K562 (cell line): ENCODE measurements around the gene PRTN3. TPM values are rescaled to one million over a fixed set of nuclear protein-coding genes. Genes with fewer than 3 reads are reported as not detected.

ENCODE experiments used
- ATAC-seq: fragments of 200-7000 bp; cut with Tn5 transposase; 3 replicates; pipeline ENCODE4 v1.9.1; 2020; ENCODE audit warnings: moderate library complexity
- BruUV-seq: library from RNA; stranded (reverse); fragments of 400-500 nt; replicated peaks from 2 replicates; lab custom pipeline; 2021; lab: Mats Ljungman, UMichigan
- CTCF ChIA-PET: fragments of 300-600 bp; formaldehyde crosslinking; extraction: SDS; loops from one replicate; lab custom pipeline; 2021; ENCODE audit warnings: low intra/inter-chr PET ratio; lab: Yijun Ruan, JAX
- POLR2A ChIA-PET: fragments of 300-600, 350-650 bp; sonication (Branson Sonifier 250); formaldehyde crosslinking; extraction: SDS; loops from one replicate; lab custom pipeline; 2021; ENCODE audit warnings: antibody characterized with exemption, inconsistent platforms; lab: Yijun Ruan, JAX
- DNase-seq, 4 experiments: peaks; one replicate each; pipeline versions ENCODE4 v3.0.0 to v3.0.0-alpha.2; 2011 to 2018; ENCODE audit warnings: low spot score in 3 of 4, mixed read lengths in 3 of 4; ENCODE audit errors: extremely low read depth in 1 of 4
- FAIRE-seq: peaks from 2 replicates; lab custom pipeline; 2011; peaks lifted over from hg19 to GRCh38; lab: Jason Lieb, UNC
- H2AFZ ChIP-seq: 2 replicates; pipeline ENCODE4 v1.6.0; 2011; ENCODE audit warnings: low read depth, low read length, control low read depth, inconsistent platforms
- H3K27ac ChIP-seq: fragments of 200-600 bp; 3 replicates; pipeline ENCODE4 v1.8.0; 2011; ENCODE audit warnings: low read depth, mild to moderate bottlenecking, control low read depth, inconsistent platforms, low read length, moderate library complexity, mixed read lengths; ENCODE audit errors: extremely low read depth
- H3K27me3 ChIP-seq, 2 experiments: fragments of 300-600 bp in 1 of 2; 2 replicates in 1 of 2; 3 replicates in 1 of 2; pipeline versions ENCODE4 v1.6.0 to v1.8.0; 2011; ENCODE audit warnings: inconsistent platforms in 2 of 2, low read length in 2 of 2, mild to moderate bottlenecking in 1 of 2, mixed read lengths in 1 of 2, moderate library complexity in 1 of 2; ENCODE audit not compliant: control insufficient read depth in 2 of 2, insufficient read depth in 2 of 2
- H3K36me3 ChIP-seq: fragments of 300-600 bp; 3 replicates; pipeline ENCODE4 v1.8.0; 2011; ENCODE audit warnings: mild to moderate bottlenecking, low read length, inconsistent platforms; ENCODE audit not compliant: control insufficient read depth, insufficient read depth
- H3K4me1 ChIP-seq, 2 experiments: fragments of 200-600 bp in 1 of 2; replicated peaks in 1 of 2; 2 replicates in 1 of 2; 3 replicates in 1 of 2; pipeline versions ENCODE4 v1.5.1 to v1.8.0; 2011; ENCODE audit warnings: inconsistent platforms in 2 of 2, low read length in 2 of 2, mild to moderate bottlenecking in 1 of 2, mixed read lengths in 1 of 2, moderate library complexity in 1 of 2; ENCODE audit not compliant: control insufficient read depth in 2 of 2, insufficient read depth in 2 of 2
- H3K4me2 ChIP-seq: 2 replicates; pipeline ENCODE4 v1.6.1; 2011; ENCODE audit warnings: low read length, control low read depth, inconsistent platforms, mixed read lengths; ENCODE audit not compliant: insufficient read depth
- H3K4me3 ChIP-seq: fragments of 200-600 bp; sonication (generic), shearing (Covaris generic); 2 replicates; pipeline ENCODE4 v1.5.1; 2016; ENCODE audit warnings: control low read depth, inconsistent platforms
- H3K79me2 ChIP-seq: fragments of 200-600 bp; 3 replicates; pipeline ENCODE4 v1.8.0; 2011; ENCODE audit warnings: low read length, inconsistent platforms; ENCODE audit not compliant: control insufficient read depth, insufficient read depth
- H3K9ac ChIP-seq, 2 experiments: 2 replicates each; pipeline versions ENCODE4 v1.6.0 to v1.6.1; 2011; ENCODE audit warnings: low read depth in 2 of 2, low read length in 2 of 2, control low read depth in 1 of 2, inconsistent platforms in 1 of 2, mild to moderate bottlenecking in 1 of 2, mixed read lengths in 1 of 2; ENCODE audit not compliant: insufficient read depth in 1 of 2
- H3K9me1 ChIP-seq: one replicate; pipeline ENCODE4 v1.6.0; 2011; ENCODE audit warnings: inconsistent platforms, mild to moderate bottlenecking, low read length, moderate library complexity; ENCODE audit not compliant: control insufficient read depth, insufficient read depth
- H3K9me3 ChIP-seq: replicated peaks from 2 replicates; pipeline ENCODE4 v1.5.1; 2011; ENCODE audit warnings: low read depth, low read length, inconsistent platforms; ENCODE audit not compliant: control insufficient read depth, insufficient read depth
- H4K20me1 ChIP-seq: replicated peaks from 2 replicates; pipeline ENCODE4 v1.6.1; 2011; ENCODE audit warnings: low read length, inconsistent platforms, mixed read lengths; ENCODE audit not compliant: control insufficient read depth, insufficient read depth
- ARNT ChIP-seq, 2 experiments: fragments of 450-650 bp; IDR thresholded peaks; 2 replicates each; pipeline ENCODE4 v1.6.1; 2016; ENCODE audit warnings: mild to moderate bottlenecking in 1 of 2
- POLR2AphosphoS2 ChIP-seq: IDR thresholded peaks from 2 replicates; pipeline ENCODE4 v1.6.1; 2012; ENCODE audit warnings: low read length, improper control_type of control experiment
- POLR3A ChIP-seq: IDR thresholded peaks from 2 replicates; pipeline ENCODE4 v1.6.1; 2011; ENCODE audit warnings: borderline replicate concordance, mild to moderate bottlenecking, moderate library complexity; ENCODE audit not compliant: insufficient read length, insufficient read depth; ENCODE audit errors: extremely low read depth
- PPARD ChIP-seq: fragments of 250-450 bp; sonication (Bioruptor Pico); IDR thresholded peaks from 2 replicates; pipeline ENCODE4 v1.8.0; 2022; ENCODE audit warnings: inconsistent platforms, mild to moderate bottlenecking, moderate library complexity
- RBM39 ChIP-seq: fragments of 200-400 bp; formaldehyde crosslinking; optimal IDR thresholded peaks from 2 replicates; pipeline ENCODE3; 2018; ENCODE audit warnings: low read depth, low read length
- SIN3B ChIP-seq: fragments of 450-650 bp; IDR thresholded peaks from 2 replicates; pipeline ENCODE4 v1.6.1; 2017; ENCODE audit warnings: low read depth, mild to moderate bottlenecking, moderate library complexity
- SMARCA5 ChIP-seq: fragments of 450-650 bp; IDR thresholded peaks from 2 replicates; pipeline ENCODE4 v1.6.1; 2016
- TEAD1 ChIP-seq, 2 experiments: fragments of 450-650 bp in 1 of 2; sonication (generic) in 1 of 2; formaldehyde crosslinking; IDR thresholded peaks; 2 replicates each; pipeline versions ENCODE4 v1.4.0 to v1.8.0; 2020 to 2022; ENCODE audit warnings: mild to moderate bottlenecking in 2 of 2, missing genetic modification reagents in 1 of 2
- ZBTB7A ChIP-seq: IDR thresholded peaks from 2 replicates; pipeline ENCODE4 v1.6.1; 2011; ENCODE audit warnings: low read depth, mild to moderate bottlenecking, low read length, moderate library complexity, borderline replicate concordance; ENCODE audit not compliant: control insufficient read depth
- ZNF134 ChIP-seq: fragments of 250-450 bp; sonication (Bioruptor Pico); conservative IDR thresholded peaks from 2 replicates; pipeline ENCODE4 v1.4.0; 2020
- ZNF23 ChIP-seq: fragments of 250-450 bp; sonication (Bioruptor Pico); IDR thresholded peaks from 2 replicates; pipeline ENCODE4 v1.4.0; 2020; ENCODE audit warnings: mild to moderate bottlenecking
- ZNF584 ChIP-seq: fragments of 200-800 bp; sonication (Bioruptor generic); IDR thresholded peaks from 2 replicates; pipeline ENCODE4 v1.6.1; 2016; ENCODE audit warnings: low read depth, mild to moderate bottlenecking, missing genetic modification characterization, missing compliant biosample characterization
- WGBS: fragments of 100-300 bp; shearing (Covaris generic); methylation state at CpG from one replicate; pipeline ENCODE4 v1.1.6; 2016; ENCODE audit warnings: low coverage, mixed read lengths; ENCODE audit not compliant: insufficient coverage; ENCODE audit errors: missing lambda C conversion rate; 5-methylcytosine and 5-hydroxymethylcytosine counted together
- in situ Hi-C: fragments of 300-500 bp; cut with MboI; formaldehyde crosslinking; loops from 4 replicates; pipeline ENCODE4 v1.15.0; 2018; ENCODE audit warnings: inconsistent platforms, mixed read lengths
- intact Hi-C: fragments of 100-400 bp; cut with micrococcal nuclease; formaldehyde crosslinking; loops from 2 replicates; pipeline ENCODE4 v1.14.2; 2022
- polyA plus RNA-seq, 8 experiments: library from polyadenylated mRNA; depleted of rRNA in 4 of 8; stranded (reverse) in 5 of 8; unstranded in 3 of 8; fragments of >200 nt; fragmentation: Nextera tagmentation in 2 of 8; fragmentation: Illumina TruSeq in 1 of 8; extraction: Ambion mirVana in 2 of 8; extraction: Trizol in 1 of 8; gene quantifications; 2 replicates each; pipeline versions ENCODE4 v1.2.1 to v1.2.3, GENCODE V29; 2011 to 2014; ENCODE audit warnings: inconsistent platforms in 1 of 8, missing spikeins in 1 of 8
- total RNA-seq, 7 experiments: library from RNA; depleted of rRNA in 6 of 7; stranded (reverse); fragments of >200 nt in 6 of 7; fragmentation: Illumina TruSeq in 2 of 7; extraction: Trizol in 2 of 7; gene quantifications; 2 replicates each; pipeline versions ENCODE4 v1.2.1 to v1.2.3, GENCODE V29; 2011 to 2021; ENCODE audit warnings: low replicate concordance in 1 of 7
- TF ChIP-seq, protein P1 (sequence below): fragments of 250-450 bp; sonication (Bioruptor Pico); IDR thresholded peaks from 2 replicates; pipeline ENCODE4 v1.5.0; 2021; ENCODE audit warnings: mild to moderate bottlenecking, borderline replicate concordance
- TF ChIP-seq, protein P2 (sequence below), 3 experiments: IDR thresholded peaks in 2 of 3; conservative IDR thresholded peaks in 1 of 3; 2 replicates each; pipeline ENCODE4 v1.5.1; 2011 to 2012; ENCODE audit warnings: low read length in 3 of 3, mild to moderate bottlenecking in 3 of 3, control low read depth in 2 of 3, improper control_type of control experiment in 1 of 3, inconsistent platforms in 1 of 3, low read depth in 1 of 3, mixed read lengths in 1 of 3, moderate library complexity in 1 of 3; ENCODE audit not compliant: insufficient read depth in 2 of 3

Gene PRTN3
- total and polyA plus RNA-seq, 9 of the 15 experiments (the other 6 are each of a cell fraction or from before 2014, with no cell fraction given), result 0.14 to 0.86 (median 0.43) TPM; not detected in 3

DNA sequence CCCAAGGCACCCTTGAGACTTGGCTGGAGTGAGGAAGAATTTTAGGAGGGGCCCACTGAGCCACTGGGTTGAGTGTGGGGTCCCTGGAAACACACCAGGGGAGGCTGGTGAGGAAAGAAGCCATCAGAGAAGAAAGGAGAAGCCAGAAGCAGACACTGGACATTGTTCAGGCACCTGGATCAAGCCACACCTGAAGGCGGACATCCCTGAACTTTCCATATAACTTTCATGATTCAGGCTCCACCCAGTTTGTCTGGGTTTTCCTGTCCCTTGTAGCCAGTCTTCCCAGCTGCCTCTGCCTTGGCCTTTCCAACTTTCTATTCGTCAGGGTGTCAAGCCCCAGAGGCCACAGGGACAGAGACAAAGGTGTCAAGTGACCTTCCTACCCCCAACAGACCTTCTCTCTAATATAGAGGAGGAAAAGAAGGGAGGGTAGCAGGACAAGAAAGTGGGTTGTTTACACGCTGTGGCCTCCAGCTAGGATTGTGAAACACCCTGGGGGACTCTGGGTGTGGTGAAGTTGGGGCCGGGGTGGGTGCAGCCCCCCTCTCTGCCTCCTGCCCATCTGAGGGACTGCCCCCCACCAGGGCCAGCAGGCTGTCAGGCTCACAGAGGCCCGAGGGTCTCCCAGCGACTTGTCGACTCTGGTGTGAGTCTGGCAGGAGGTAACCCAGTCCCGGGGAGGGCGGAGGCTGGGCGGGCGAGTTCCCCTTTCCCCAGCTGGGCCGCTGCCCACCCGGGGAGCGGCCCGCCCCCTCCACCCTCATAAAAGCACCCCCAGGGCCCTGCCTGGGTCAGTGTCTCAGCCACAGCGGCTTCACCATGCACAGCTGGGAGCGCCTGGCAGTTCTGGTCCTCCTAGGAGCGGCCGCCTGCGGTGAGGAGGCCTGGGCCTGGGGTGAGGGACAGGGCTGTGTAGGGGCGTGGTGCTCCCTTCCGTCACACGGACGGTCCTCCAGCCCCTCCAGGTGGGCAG lies 18.4 kb downstream of the PRTN3 start, which contains the start of gene CFD:
TSS of gene CFD (plus strand) at position 797 of the 976 bp plus-strand sequence. CDS start at position 823, 26 bp downstream.
- WGBS, result 39% methylated on average over 11 of the region's 24 CpGs
- Histone ChIP-seq H3K79me2 (peaks cover 11% of the 10 kb centered on the region), H3K36me3 (peaks cover 5% of the 10 kb centered on the region; the same call in 1 of the 3 replicates), H3K9me1 (no peaks in the 10 kb centered on the region), H3K4me1 (peaks cover 24 to 66% of the 10 kb centered on the region in 2 experiments), H4K20me1 (no peaks in the 10 kb centered on the region), H3K4me3 (peak within 1 kb of the TSS; percentile 62), H3K9me3 (no peaks in the 10 kb centered on the region), H3K4me2 (peak within 1 kb of the TSS; percentile 81), H3K9ac (peak within 1 kb of the TSS; percentile 73 to 90), H2AFZ (peak within 1 kb of the TSS; percentile 91), H3K27me3 (no peaks in the 10 kb centered on the region), H3K27ac (peak within 1 kb of the TSS; percentile 82)
- ChIA-PET CTCF (no interaction called here), POLR2A (interaction anchor here (1.0 kb wide), 1 partner anchor 11 kb away, joined by 3 read pairs; no protein-coding TSS in a partner anchor)
- intact Hi-C loops, result no loop called here
- peak in 2 of 4 experiments; percentile 45 to 46 for DNase-seq
- in situ Hi-C loops, result loop anchor here (5.0 kb wide), 1 partner anchor 92 kb away; no protein-coding TSS in a partner anchor
- peak; percentile 56 for FAIRE-seq
- no TSS peak for BruUV-seq
- no peak for ATAC-seq
- TF ChIP-seq ARNT (IDR thresholded peaks at IDR 0.05), result no peak
- no peak for TF ChIP-seq SMARCA5
- TF ChIP-seq RBM39, result no peak
- TF ChIP-seq PPARD (CRISPR knock-in tag), result no peak
- TF ChIP-seq ZNF23, result no peak
- no peak for TF ChIP-seq ZNF134
- TF ChIP-seq POLR2AphosphoS2, result no peak
- no peak for TF ChIP-seq SIN3B
- TF ChIP-seq, protein P1, sequence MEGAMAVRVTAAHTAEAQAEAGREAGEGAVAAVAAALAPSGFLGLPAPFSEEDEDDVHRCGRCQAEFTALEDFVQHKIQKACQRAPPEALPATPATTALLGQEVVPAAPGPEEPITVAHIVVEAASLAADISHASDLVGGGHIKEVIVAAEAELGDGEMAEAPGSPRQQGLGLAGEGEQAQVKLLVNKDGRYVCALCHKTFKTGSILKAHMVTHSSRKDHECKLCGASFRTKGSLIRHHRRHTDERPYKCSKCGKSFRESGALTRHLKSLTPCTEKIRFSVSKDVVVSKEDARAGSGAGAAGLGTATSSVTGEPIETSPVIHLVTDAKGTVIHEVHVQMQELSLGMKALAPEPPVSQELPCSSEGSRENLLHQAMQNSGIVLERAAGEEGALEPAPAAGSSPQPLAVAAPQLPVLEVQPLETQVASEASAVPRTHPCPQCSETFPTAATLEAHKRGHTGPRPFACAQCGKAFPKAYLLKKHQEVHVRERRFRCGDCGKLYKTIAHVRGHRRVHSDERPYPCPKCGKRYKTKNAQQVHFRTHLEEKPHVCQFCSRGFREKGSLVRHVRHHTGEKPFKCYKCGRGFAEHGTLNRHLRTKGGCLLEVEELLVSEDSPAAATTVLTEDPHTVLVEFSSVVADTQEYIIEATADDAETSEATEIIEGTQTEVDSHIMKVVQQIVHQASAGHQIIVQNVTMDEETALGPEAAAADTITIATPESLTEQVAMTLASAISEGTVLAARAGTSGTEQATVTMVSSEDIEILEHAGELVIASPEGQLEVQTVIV (CRISPR knock-in tag), result no peak
- no peak for TF ChIP-seq POLR3A
- TF ChIP-seq, protein P2, sequence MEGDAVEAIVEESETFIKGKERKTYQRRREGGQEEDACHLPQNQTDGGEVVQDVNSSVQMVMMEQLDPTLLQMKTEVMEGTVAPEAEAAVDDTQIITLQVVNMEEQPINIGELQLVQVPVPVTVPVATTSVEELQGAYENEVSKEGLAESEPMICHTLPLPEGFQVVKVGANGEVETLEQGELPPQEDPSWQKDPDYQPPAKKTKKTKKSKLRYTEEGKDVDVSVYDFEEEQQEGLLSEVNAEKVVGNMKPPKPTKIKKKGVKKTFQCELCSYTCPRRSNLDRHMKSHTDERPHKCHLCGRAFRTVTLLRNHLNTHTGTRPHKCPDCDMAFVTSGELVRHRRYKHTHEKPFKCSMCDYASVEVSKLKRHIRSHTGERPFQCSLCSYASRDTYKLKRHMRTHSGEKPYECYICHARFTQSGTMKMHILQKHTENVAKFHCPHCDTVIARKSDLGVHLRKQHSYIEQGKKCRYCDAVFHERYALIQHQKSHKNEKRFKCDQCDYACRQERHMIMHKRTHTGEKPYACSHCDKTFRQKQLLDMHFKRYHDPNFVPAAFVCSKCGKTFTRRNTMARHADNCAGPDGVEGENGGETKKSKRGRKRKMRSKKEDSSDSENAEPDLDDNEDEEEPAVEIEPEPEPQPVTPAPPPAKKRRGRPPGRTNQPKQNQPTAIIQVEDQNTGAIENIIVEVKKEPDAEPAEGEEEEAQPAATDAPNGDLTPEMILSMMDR (IDR thresholded peaks at IDR 0.05 in 2 of 3, conservative IDR thresholded peaks at IDR 0.05 in 1 of 3; ENCODE audit: insufficient read depth in 2 of 3, low read depth in 1 of 3, low read length in 3 of 3), result peak in 1 of 3 experiments; percentile 25; a peak in 2 of 6 replicates
- no peak for TF ChIP-seq ZNF584
- peak; percentile 29; the same call in 1 of the 2 replicates for TF ChIP-seq ZBTB7A
- TF ChIP-seq TEAD1 (CRISPR knock-in tag; IDR thresholded peaks at IDR 0.05), result no peak
